Astrocyte (in vitro differentiated cells and primary cell): Measurements from ENCODE around the gene IL21R.

Experiments
- CTCF ChIP-seq: IDR thresholded peaks from 2 replicates; pipeline ENCODE4 v1.5.1; 2011; ENCODE audit warnings: low read depth, mild to moderate bottlenecking, inconsistent platforms, low read length, moderate library complexity; ENCODE audit not compliant: insufficient read depth
- EZH2 ChIP-seq: IDR thresholded peaks from 2 replicates; pipeline ENCODE4 v1.6.1; 2012; ENCODE audit warnings: mild to moderate bottlenecking, low read length, inconsistent platforms; ENCODE audit not compliant: insufficient read depth

GRCh38 chr16:27390151-27390550, 11.8 kb upstream of the IL21R start:
- no peak for TF ChIP-seq CTCF
- no peak for TF ChIP-seq EZH2
